HPDE6-E6E7 (cell line): Measurements from ENCODE around the gene LRFN4.
A peak's percentile ranks its signal among the peaks of the same experiment; 100 is the strongest.

ENCODE experiments used
- DNase-seq: peaks from one replicate; pipeline ENCODE4 v3.0.0; 2011; ENCODE audit warnings: missing footprints; ENCODE audit errors: extremely low spot score

LRFN4 gene

GRCh38 chr11:66889960-66890359, 33.1 kb downstream of the LRFN4 start:
- no peak for DNase-seq

GRCh38 chr11:66891851-66892660, 35.2 kb downstream of the LRFN4 start:
- DNase-seq: peak; percentile 95

- no peak for DNase-seq
Measured at GRCh38 chr11:66892911-66893310, 36.0 kb downstream of the LRFN4 start.

GRCh38 chr11:66894141-66894540, 37.3 kb downstream of the LRFN4 start:
- no peak for DNase-seq

- no peak for DNase-seq
Measured at GRCh38 chr11:66901964-66902390, 45.1 kb downstream of the LRFN4 start.

- DNase-seq: no peak
Measured at GRCh38 chr11:66902486-66903177, 45.8 kb downstream of the LRFN4 start.

- DNase-seq: no peak
Measured at GRCh38 chr11:66904055-66904454, 47.2 kb downstream of the LRFN4 start.

GRCh38 chr11:66904561-66904960, 47.7 kb downstream of the LRFN4 start:
- DNase-seq: no peak

- no peak for DNase-seq
Measured at GRCh38 chr11:66904981-66905521, 48.2 kb downstream of the LRFN4 start.

- DNase-seq: no peak
Measured at GRCh38 chr11:66905631-66906030, 48.8 kb downstream of the LRFN4 start.

GRCh38 chr11:66906061-66906733, 49.3 kb downstream of the LRFN4 start:
- DNase-seq: peak; percentile 73

- no peak for DNase-seq
Measured at GRCh38 chr11:66907751-66908630, 51.1 kb downstream of the LRFN4 start.

- no peak for DNase-seq
Measured at GRCh38 chr11:66909181-66909580, 52.3 kb downstream of the LRFN4 start.

GRCh38 chr11:66910016-66910415, 53.2 kb downstream of the LRFN4 start:
- DNase-seq: no peak
